Mesenchymal stem cell (in vitro differentiated cells and primary cell): Measurements from ENCODE around the gene C1orf35.

ENCODE experiments used
- DNase-seq: peaks from one replicate; pipeline ENCODE4 v3.0.0-alpha.2; 2013
- H2AFZ ChIP-seq: one replicate; pipeline ENCODE4 v1.6.1; 2013; ENCODE audit warnings: low read depth, mild to moderate bottlenecking, control low read depth, inconsistent platforms, low read length, moderate library complexity
- H2AK5ac ChIP-seq: 2 replicates; pipeline ENCODE4 v1.6.1; 2013; ENCODE audit warnings: low read length, moderate library complexity, mild to moderate bottlenecking, inconsistent platforms; ENCODE audit not compliant: severe bottlenecking
- H2BK120ac ChIP-seq: one replicate; pipeline ENCODE4 v1.6.1; 2013; ENCODE audit warnings: low read depth, mild to moderate bottlenecking, inconsistent platforms, low read length, moderate library complexity
- H2BK12ac ChIP-seq, 2 experiments: one replicate each; pipeline ENCODE4 v1.6.1; 2013; ENCODE audit warnings: inconsistent platforms in 2 of 2, low read length in 2 of 2, mild to moderate bottlenecking in 2 of 2, moderate library complexity in 2 of 2, control low read depth in 1 of 2
- H2BK15ac ChIP-seq: one replicate; pipeline ENCODE4 v1.6.1; 2013; ENCODE audit warnings: mild to moderate bottlenecking, low read depth, inconsistent platforms; ENCODE audit not compliant: poor library complexity, severe bottlenecking
- H2BK5ac ChIP-seq: 2 replicates; pipeline ENCODE4 v1.6.1; 2013; ENCODE audit warnings: low read depth, mild to moderate bottlenecking, low read length, control low read depth, inconsistent platforms; ENCODE audit not compliant: poor library complexity, severe bottlenecking
- H3K14ac ChIP-seq, 2 experiments: one replicate each; pipeline ENCODE4 v1.6.1; 2013; ENCODE audit warnings: inconsistent platforms in 2 of 2, low read length in 2 of 2, control low read depth in 1 of 2, mild to moderate bottlenecking in 1 of 2, moderate library complexity in 1 of 2
- H3K18ac ChIP-seq, 2 experiments: one replicate each; pipeline ENCODE4 v1.6.1; 2013; ENCODE audit warnings: inconsistent platforms in 2 of 2, low read length in 2 of 2, control low read depth in 1 of 2, low read depth in 1 of 2, mild to moderate bottlenecking in 1 of 2
- H3K23ac ChIP-seq, 2 experiments: one replicate each; pipeline ENCODE4 v1.6.1; 2013; ENCODE audit warnings: inconsistent platforms in 2 of 2, low read length in 2 of 2, mild to moderate bottlenecking in 2 of 2, moderate library complexity in 2 of 2, control low read depth in 1 of 2
- H3K27ac ChIP-seq: 2 replicates; pipeline ENCODE4 v1.5.1; 2013; ENCODE audit warnings: mild to moderate bottlenecking, moderate library complexity, low read length, control low read depth, inconsistent platforms; ENCODE audit not compliant: poor library complexity, severe bottlenecking
- H3K27me3 ChIP-seq, 2 experiments: 2 replicates each; pipeline versions ENCODE4 v1.6.1 to v1.7.0; 2013; ENCODE audit warnings: low read length in 2 of 2, mild to moderate bottlenecking in 2 of 2, moderate library complexity in 2 of 2, control low read depth in 1 of 2, inconsistent platforms in 1 of 2; ENCODE audit not compliant: control insufficient read depth in 1 of 2, insufficient read depth in 1 of 2
- H3K36me3 ChIP-seq, 2 experiments: 2 replicates each; pipeline versions ENCODE4 v1.6.1 to v1.7.0; 2013; ENCODE audit warnings: low read length in 2 of 2, control low read depth in 1 of 2, inconsistent platforms in 1 of 2, low read depth in 1 of 2, mild to moderate bottlenecking in 1 of 2; ENCODE audit not compliant: insufficient read depth in 2 of 2, control insufficient read depth in 1 of 2
- H3K4ac ChIP-seq, 2 experiments: one replicate each; pipeline ENCODE4 v1.6.1; 2013; ENCODE audit warnings: inconsistent platforms in 2 of 2, low read length in 2 of 2, mild to moderate bottlenecking in 2 of 2, moderate library complexity in 2 of 2, control low read depth in 1 of 2, low read depth in 1 of 2
- H3K4me1 ChIP-seq: 2 replicates; pipeline ENCODE4 v1.6.1; 2013; ENCODE audit warnings: low read depth, low read length, control low read depth; ENCODE audit not compliant: control insufficient read depth, insufficient read depth
- H3K4me2 ChIP-seq: 2 replicates; pipeline ENCODE4 v1.6.1; 2013; ENCODE audit warnings: low read length, mild to moderate bottlenecking, inconsistent platforms; ENCODE audit not compliant: poor library complexity, severe bottlenecking
- H3K4me3 ChIP-seq, 2 experiments: 2 replicates each; pipeline versions ENCODE4 v1.5.1 to v1.7.0; 2013; ENCODE audit warnings: low read length in 2 of 2, mild to moderate bottlenecking in 2 of 2, control low read depth in 1 of 2, low read depth in 1 of 2; ENCODE audit not compliant: insufficient read depth in 1 of 2
- H3K79me1 ChIP-seq: replicated peaks from 2 replicates; pipeline ENCODE4 v1.6.1; 2013; ENCODE audit warnings: mild to moderate bottlenecking, control low read depth, low read length, inconsistent platforms; ENCODE audit not compliant: poor library complexity, severe bottlenecking
- H3K9ac ChIP-seq: 2 replicates; pipeline ENCODE4 v1.7.0; 2013; ENCODE audit warnings: mild to moderate bottlenecking, low read length, moderate library complexity
- H3K9me3 ChIP-seq: 2 replicates; pipeline ENCODE4 v1.7.0; 2013; ENCODE audit warnings: mild to moderate bottlenecking, low read length; ENCODE audit not compliant: control insufficient read depth
- H4K8ac ChIP-seq: one replicate; pipeline ENCODE4 v1.6.1; 2013; ENCODE audit warnings: inconsistent platforms, mild to moderate bottlenecking, low read length, moderate library complexity
- H4K91ac ChIP-seq: one replicate; pipeline ENCODE4 v1.6.1; 2013; ENCODE audit warnings: mild to moderate bottlenecking, low read length, inconsistent platforms
- WGBS: methylation state at CpG from one replicate; pipeline ENCODE4 v1.1.7; 2013; ENCODE audit warnings: mixed read lengths; 5-methylcytosine and 5-hydroxymethylcytosine counted together

The C1orf35 gene

DNA sequence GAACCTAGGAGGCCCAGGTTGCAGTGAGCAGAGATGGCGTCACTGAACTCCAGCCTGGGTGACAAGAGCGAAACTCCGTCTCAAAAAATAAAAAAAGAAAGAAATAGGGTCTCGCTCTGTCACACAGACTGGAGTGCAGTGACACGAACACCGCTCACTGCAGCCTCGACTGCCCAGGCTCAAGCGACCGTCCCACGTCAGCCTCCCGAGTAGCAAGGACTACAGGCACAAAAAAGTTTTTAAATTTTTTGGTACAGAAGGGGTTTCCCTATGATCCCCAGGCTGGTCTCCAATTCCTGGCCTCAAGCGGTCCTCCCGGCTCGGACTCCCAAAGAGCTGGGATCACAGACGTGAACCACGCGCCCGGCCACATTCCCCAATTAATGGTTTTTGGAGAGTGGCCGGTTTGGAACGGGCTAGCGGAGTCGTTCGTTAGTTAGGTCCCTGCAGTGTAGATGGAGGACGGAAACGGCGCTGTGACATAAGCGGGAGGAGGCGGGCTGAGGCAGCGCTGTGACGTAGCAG is 36.3 kb upstream of the C1orf35 start:
- DNase-seq: no peak
- Histone ChIP-seq H3K36me3 (peaks cover 0 to 27% of the 10 kb centered on the region in 2 experiments), H2BK15ac (no peak overlapping the region), H3K9me3 (no peaks in the 10 kb centered on the region), H2AK5ac (no peak overlapping the region), H2BK12ac (no peak overlapping the region), H2BK5ac (no peak overlapping the region), H3K27me3 (peaks cover 18 to 27% of the 10 kb centered on the region in 2 experiments), H3K18ac (peak overlapping the region; percentile 54 to 78), H3K14ac (no peak overlapping the region), H4K8ac (peak overlapping the region; percentile 94), H3K9ac (peak overlapping the region; percentile 98), H3K27ac (peak overlapping the region; percentile 43), H2AFZ (peak overlapping the region; percentile 65), H4K91ac (no peak overlapping the region), H3K79me1 (no peaks in the 10 kb centered on the region), H3K4me1 (peaks cover 33% of the 10 kb centered on the region), H3K4me2 (peak overlapping the region; percentile 72), H2BK120ac (peak overlapping the region; percentile 44), H3K23ac (no peak overlapping the region), H3K4me3 (peak overlapping the region; percentile 98 to 99), H3K4ac (peak overlapping the region in 1 of 2 experiments; percentile 41)
- 31% methylated on average over 30 of the region's 30 CpGs for WGBS

DNA sequence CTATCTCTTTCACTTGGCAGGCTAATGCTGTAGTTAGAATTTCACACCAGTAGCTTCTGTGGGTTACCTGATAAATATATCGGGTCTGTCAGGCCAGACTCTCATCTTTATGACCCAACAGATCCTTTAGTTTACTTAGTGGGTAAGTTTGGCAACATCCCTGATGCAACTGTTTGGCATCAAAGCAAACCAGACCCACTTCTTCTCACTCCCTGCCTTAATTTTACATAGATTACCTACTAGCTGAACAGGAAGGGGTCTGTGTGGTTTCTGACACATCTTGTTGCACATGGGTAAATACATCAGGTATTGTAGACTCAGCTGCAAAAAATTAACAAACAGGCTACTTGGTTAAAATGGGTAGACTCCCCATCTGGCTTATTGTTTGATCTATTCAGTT is 33.8 kb upstream of the C1orf35 start:
- Histone ChIP-seq H3K9ac (no peak overlapping the region), H3K4me2 (no peak overlapping the region), H2BK12ac (no peak overlapping the region), H2AFZ (no peak overlapping the region), H3K36me3 (peaks cover 0 to 6% of the 10 kb centered on the region in 2 experiments), H3K9me3 (no peaks in the 10 kb centered on the region), H3K18ac (no peak overlapping the region), H4K8ac (no peak overlapping the region), H2BK120ac (no peak overlapping the region), H3K23ac (no peak overlapping the region), H4K91ac (no peak overlapping the region), H3K4ac (no peak overlapping the region), H3K14ac (no peak overlapping the region), H3K79me1 (no peaks in the 10 kb centered on the region), H2AK5ac (no peak overlapping the region), H3K27me3 (peaks cover 24 to 34% of the 10 kb centered on the region in 2 experiments), H2BK5ac (no peak overlapping the region), H3K4me1 (peaks cover 10% of the 10 kb centered on the region), H3K4me3 (no peak overlapping the region), H2BK15ac (no peak overlapping the region), H3K27ac (no peak overlapping the region)
- 60% methylated on average over 1 of the region's 1 CpG for WGBS
- no peak for DNase-seq

DNA sequence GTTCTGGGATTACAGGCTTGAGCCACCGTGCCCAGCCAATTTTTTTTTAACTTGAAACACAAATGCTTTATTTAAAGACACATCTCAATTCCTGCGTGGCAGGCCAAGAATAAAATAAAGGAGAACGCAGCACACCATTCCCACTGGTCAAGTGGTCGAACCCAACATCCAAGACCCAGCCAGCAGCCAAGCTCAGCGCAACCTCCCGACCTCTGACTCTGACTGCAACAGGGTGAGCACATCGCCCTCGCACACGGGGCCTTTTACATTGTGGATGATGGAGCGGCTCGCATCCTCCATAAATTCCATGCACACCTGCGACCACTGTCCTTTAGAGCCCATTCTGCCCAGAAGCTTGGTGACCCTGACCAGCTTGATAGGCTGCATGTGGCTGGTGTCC is 31.5 kb upstream of the C1orf35 start:
- Histone ChIP-seq H2BK5ac (no peak overlapping the region), H3K14ac (peak overlapping the region in 1 of 2 experiments; percentile 15), H3K4me1 (peaks cover 2% of the 10 kb centered on the region), H2AK5ac (no peak overlapping the region), H3K4me2 (no peak overlapping the region), H3K27ac (no peak overlapping the region), H4K91ac (no peak overlapping the region), H3K4me3 (peak overlapping the region in 1 of 2 experiments; percentile 2), H3K36me3 (no peaks in the 10 kb centered on the region), H3K23ac (no peak overlapping the region), H3K9ac (no peak overlapping the region), H3K4ac (no peak overlapping the region), H2BK15ac (no peak overlapping the region), H2AFZ (no peak overlapping the region), H3K27me3 (peaks cover 24 to 40% of the 10 kb centered on the region in 2 experiments), H3K9me3 (no peaks in the 10 kb centered on the region), H3K18ac (no peak overlapping the region), H2BK120ac (no peak overlapping the region), H4K8ac (no peak overlapping the region), H3K79me1 (no peaks in the 10 kb centered on the region), H2BK12ac (no peak overlapping the region)
- DNase-seq: no peak
- 88% methylated on average over 12 of the region's 12 CpGs for WGBS

DNA sequence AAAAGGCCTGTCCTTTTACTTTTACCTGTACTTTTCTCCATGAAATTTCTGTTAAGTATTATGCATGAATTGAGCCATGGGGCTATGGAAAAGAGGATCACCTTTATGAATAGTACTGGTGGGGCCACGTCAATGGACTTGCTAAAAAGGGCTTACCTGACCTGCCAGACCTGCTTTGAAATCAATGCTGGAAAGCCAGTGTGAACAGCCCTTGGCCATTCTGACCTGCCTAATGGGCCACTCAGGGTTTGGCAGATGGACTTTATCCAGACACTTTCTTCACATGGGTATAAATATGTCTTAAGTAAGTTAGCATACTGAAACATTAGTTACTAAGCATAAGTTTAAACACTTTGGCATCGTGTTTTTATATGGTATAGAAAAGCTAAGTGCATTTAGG is 28.6 kb upstream of the C1orf35 start:
- Histone ChIP-seq H3K23ac (no peak overlapping the region), H2BK5ac (no peak overlapping the region), H3K9me3 (no peaks in the 10 kb centered on the region), H4K8ac (no peak overlapping the region), H2AK5ac (no peak overlapping the region), H3K4me1 (no peaks in the 10 kb centered on the region), H3K4me2 (no peak overlapping the region), H3K9ac (no peak overlapping the region), H4K91ac (no peak overlapping the region), H2AFZ (no peak overlapping the region), H3K79me1 (no peaks in the 10 kb centered on the region), H2BK120ac (no peak overlapping the region), H3K27me3 (peaks cover 29 to 39% of the 10 kb centered on the region in 2 experiments), H3K14ac (no peak overlapping the region), H2BK12ac (no peak overlapping the region), H3K4me3 (no peak overlapping the region), H3K27ac (no peak overlapping the region), H3K36me3 (no peaks in the 10 kb centered on the region), H2BK15ac (no peak overlapping the region), H3K4ac (no peak overlapping the region), H3K18ac (no peak overlapping the region)
- 71% methylated on average over 2 of the region's 2 CpGs for WGBS
- no peak for DNase-seq
